ENCODE measurements around the gene TDRD9. TPM values are rescaled to one million over a fixed set of nuclear protein-coding genes. Genes with fewer than 3 reads are reported as not detected.
"Not testable (repeated sequence)": the region's sequence is repeated elsewhere in the genome, so short reads cannot be mapped to it uniquely, and the experiment has no call there.

TDRD9 gene
- polyA plus RNA-seq, 4 donors = 1.5 to 3.0 (median 2.8) TPM

GRCh38 chr14:103916636-103917262 lies 11.5 kb upstream of the TDRD9 start:
- no peak for DNase-seq (ENCODE audit: low read depth in 4 of 4, low spot score in 2 of 4)

GRCh38 chr14:103920981-103921854 lies 7.0 kb upstream of the TDRD9 start:
- DNase-seq (ENCODE audit: low read depth in 4 of 4, low spot score in 2 of 4) = peak; percentile 75 to 90 (median 84)

GRCh38 chr14:103921855-103922200 lies 6.4 kb upstream of the TDRD9 start:
- not testable (repeated sequence) for DNase-seq (ENCODE audit: low read depth in 4 of 4, low spot score in 2 of 4)

GRCh38 chr14:103923863-103924262 lies 4.4 kb upstream of the TDRD9 start:
- DNase-seq (ENCODE audit: low read depth in 4 of 4, low spot score in 2 of 4) = no peak

GRCh38 chr14:103925316-103925715 lies 2.9 kb upstream of the TDRD9 start:
- no peak for DNase-seq (ENCODE audit: low read depth in 4 of 4, low spot score in 2 of 4)

GRCh38 chr14:103927566-103927965 lies 690 bp upstream of the TDRD9 start:
- no peak for DNase-seq (ENCODE audit: low read depth in 4 of 4, low spot score in 2 of 4)

- no peak for DNase-seq (ENCODE audit: low read depth in 4 of 4, low spot score in 2 of 4)
These were observed 1.9 kb downstream of the TDRD9 start for GRCh38 chr14:103930051-103930604.

- no peak for DNase-seq (ENCODE audit: low read depth in 4 of 4, low spot score in 2 of 4)
These were observed 3.2 kb downstream of the TDRD9 start for GRCh38 chr14:103931422-103931821.

GRCh38 chr14:103932791-103933490 lies 4.7 kb downstream of the TDRD9 start:
- DNase-seq (ENCODE audit: low read depth in 4 of 4, low spot score in 2 of 4) = no peak

GRCh38 chr14:103935102-103935501 lies 6.8 kb downstream of the TDRD9 start:
- no peak for DNase-seq (ENCODE audit: low read depth in 4 of 4, low spot score in 2 of 4)

- DNase-seq (ENCODE audit: low read depth in 4 of 4, low spot score in 2 of 4) = no peak
These were observed 13.2 kb downstream of the TDRD9 start for GRCh38 chr14:103941462-103941861.

GRCh38 chr14:103941973-103942736 lies 13.9 kb downstream of the TDRD9 start, which contains the start of gene RD3L:
Gene RD3L, minus strand, starts transcription at chr14:103942529. Its CDS starts 834 bp downstream, at chr14:103941695.
- no peak for DNase-seq (ENCODE audit: low read depth in 4 of 4, low spot score in 2 of 4)

GRCh38 chr14:103943673-103944072 lies 15.4 kb downstream of the TDRD9 start:
- no peak for DNase-seq (ENCODE audit: low read depth in 4 of 4, low spot score in 2 of 4)

GRCh38 chr14:103946975-103947374 lies 18.7 kb downstream of the TDRD9 start:
- no peak for DNase-seq (ENCODE audit: low read depth in 4 of 4, low spot score in 2 of 4)

- DNase-seq (ENCODE audit: low read depth in 4 of 4, low spot score in 2 of 4) = no peak
These were observed 20.2 kb downstream of the TDRD9 start for GRCh38 chr14:103948442-103948841.

- no peak for DNase-seq (ENCODE audit: low read depth in 4 of 4, low spot score in 2 of 4)
These were observed 21.0 kb downstream of the TDRD9 start for GRCh38 chr14:103949131-103949790.

- DNase-seq (ENCODE audit: low read depth in 4 of 4, low spot score in 2 of 4) = peak in 2 of 4 donors; percentile 12 to 16
These were observed 32.3 kb downstream of the TDRD9 start for GRCh38 chr14:103960457-103961055.

- DNase-seq (ENCODE audit: low read depth in 4 of 4, low spot score in 2 of 4) = no peak
These were observed 33.8 kb downstream of the TDRD9 start for GRCh38 chr14:103961928-103962578.

GRCh38 chr14:103966631-103967030 lies 38.4 kb downstream of the TDRD9 start:
- no peak for DNase-seq (ENCODE audit: low read depth in 4 of 4, low spot score in 2 of 4)

All from left renal cortex interstitium (tissue), 4 donors.